Mesodermal cell (in vitro differentiated cells): ENCODE results near the gene STAM.
A peak's percentile ranks its signal among the peaks of the same experiment; 100 is the strongest.
"Not testable (repeated sequence)": the region's sequence is repeated elsewhere in the genome, so short reads cannot be mapped to it uniquely, and the experiment has no call there.

ENCODE experiments used
- H3K27ac ChIP-seq: 2 replicates; pipeline ENCODE4 v1.7.0; 2013; ENCODE audit warnings: mild to moderate bottlenecking, low read depth, low read length, moderate library complexity; ENCODE audit not compliant: severe bottlenecking
- H3K36me3 ChIP-seq: 2 replicates; pipeline ENCODE4 v1.7.1; 2013; ENCODE audit warnings: mild to moderate bottlenecking, low read length, moderate library complexity; ENCODE audit not compliant: control insufficient read depth, insufficient read depth
- H3K4me1 ChIP-seq: one replicate; pipeline ENCODE4 v1.7.1; 2013; ENCODE audit warnings: mild to moderate bottlenecking, low read length; ENCODE audit not compliant: insufficient read depth, control insufficient read depth, poor library complexity, severe bottlenecking
- H3K4me3 ChIP-seq: 2 replicates; pipeline ENCODE4 v1.7.0; 2013; ENCODE audit warnings: low read length, control low read depth, mild to moderate bottlenecking; ENCODE audit not compliant: insufficient read depth, poor library complexity, severe bottlenecking; ENCODE audit errors: extremely low read depth
- H3K9me3 ChIP-seq: 2 replicates; pipeline ENCODE4 v1.7.1; 2013; ENCODE audit warnings: mild to moderate bottlenecking, low read length, moderate library complexity; ENCODE audit not compliant: control insufficient read depth
- WGBS, 2 experiments: methylation state at CpG; one replicate each; pipeline ENCODE4 v1.1.5; 2013; ENCODE audit warnings: missing lambda C conversion rate in 2 of 2; ENCODE audit not compliant: insufficient coverage in 2 of 2; 5-methylcytosine and 5-hydroxymethylcytosine counted together

Gene STAM

GRCh38 chr10:17617031-17617911 lies 26.7 kb upstream of the STAM start, which contains the start of gene HACD1:
Gene HACD1 (minus strand): TSS chr10:17617374. CDS start chr10:17617339, 35 bp downstream.
- WGBS, 2 experiments, result 1% methylated on average over 66 of the region's 92 CpGs
- Histone ChIP-seq H3K4me1 (no peaks in the 10 kb centered on the region), H3K9me3 (no peaks in the 10 kb centered on the region), H3K36me3 (peaks cover 19% of the 10 kb centered on the region), H3K4me3 (peak within 1 kb of the TSS; percentile 71), H3K27ac (peak within 1 kb of the TSS; percentile 76)

DNA sequence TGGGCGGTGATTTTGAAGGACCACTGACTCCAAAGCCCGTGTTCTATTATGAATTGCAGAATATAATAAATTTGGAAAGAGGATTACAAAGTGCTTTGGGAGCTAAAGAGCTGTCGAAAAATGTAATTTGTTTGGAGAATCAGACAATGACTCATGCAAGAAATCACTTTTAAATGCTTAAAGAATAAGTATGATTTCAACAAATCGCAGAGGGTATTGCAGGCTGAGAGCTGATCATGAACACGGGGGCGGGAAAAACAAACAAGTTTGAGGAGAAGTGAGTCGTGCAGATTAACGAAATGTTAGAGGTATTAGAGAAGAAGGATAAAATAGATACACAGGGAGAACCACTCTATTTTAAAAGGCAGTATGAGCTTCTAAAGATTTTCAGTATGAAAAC lies 21.9 kb upstream of the STAM start:
- Histone ChIP-seq H3K27ac (no peak overlapping the region), H3K4me3 (no peak overlapping the region), H3K9me3 (no peaks in the 10 kb centered on the region), H3K4me1 (no peaks in the 10 kb centered on the region), H3K36me3 (no peaks in the 10 kb centered on the region)
- 91 to 95% methylated on average over 4 to 7 of the region's 8 CpGs for WGBS, 2 experiments

GRCh38 chr10:17624996-17625395 lies 19.0 kb upstream of the STAM start:
- no peak overlapping the region for H3K4me3 ChIP-seq
- WGBS, 2 experiments, result 82 to 94% methylated on average over 3 of the region's 3 CpGs
- no peaks in the 10 kb centered on the region for H3K9me3 ChIP-seq
- H3K27ac ChIP-seq, result no peak overlapping the region
- H3K36me3 ChIP-seq, result no peaks in the 10 kb centered on the region
- H3K4me1 ChIP-seq, result no peaks in the 10 kb centered on the region

DNA sequence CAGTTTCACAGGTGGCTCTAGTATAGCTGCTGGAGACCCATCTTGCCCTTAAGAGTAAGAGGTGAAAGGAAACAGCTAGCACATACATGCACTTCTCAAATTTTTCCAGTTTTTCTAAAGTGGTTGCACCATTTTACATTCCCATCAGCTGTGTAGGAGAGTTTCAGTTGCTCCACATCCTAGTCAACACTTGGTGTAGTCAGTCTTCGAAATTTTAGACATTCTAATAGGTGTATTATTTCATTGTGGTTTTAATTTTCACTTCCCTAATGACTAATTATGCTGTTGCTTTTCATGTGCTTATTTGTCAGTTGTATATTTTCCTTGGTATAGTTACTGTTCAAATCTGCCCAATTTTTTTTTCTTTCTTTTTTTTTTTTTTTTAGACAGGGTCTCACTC lies 17.3 kb upstream of the STAM start:
- WGBS, 2 experiments, result no CpG with 5 or more reads among the region's 1 CpG

DNA sequence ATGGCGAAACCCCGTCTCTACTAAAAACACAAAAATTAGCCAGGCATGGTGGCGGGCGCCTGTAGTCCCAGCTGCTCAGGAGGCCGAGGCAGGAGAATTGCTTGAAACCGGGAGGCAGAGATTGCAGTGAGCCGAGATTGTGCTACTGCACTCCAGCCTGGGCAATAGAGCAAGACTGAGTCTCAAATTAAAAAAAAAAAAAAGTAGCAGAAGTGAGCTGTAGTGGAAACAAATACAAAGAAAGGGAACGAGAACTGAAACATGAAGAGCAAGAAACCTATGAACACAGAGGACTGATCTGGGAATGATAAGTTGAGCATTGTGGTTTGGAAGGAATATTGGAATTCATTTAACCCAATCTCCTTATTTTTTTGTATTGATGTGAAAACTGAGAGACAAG lies 11.4 kb upstream of the STAM start:
- not testable (repeated sequence) for H3K4me3 ChIP-seq, H3K4me1 ChIP-seq, H3K9me3 ChIP-seq, H3K27ac ChIP-seq, H3K36me3 ChIP-seq
- 84 to 93% methylated on average over 8 of the region's 8 CpGs for WGBS, 2 experiments

More for the DNA sequence above, 17.3 kb upstream of the STAM start:
- Histone ChIP-seq H3K4me3 (no peak overlapping the region), H3K4me1 (no peaks in the 10 kb centered on the region), H3K27ac (no peak overlapping the region), H3K36me3 (no peaks in the 10 kb centered on the region), H3K9me3 (no peaks in the 10 kb centered on the region)

DNA sequence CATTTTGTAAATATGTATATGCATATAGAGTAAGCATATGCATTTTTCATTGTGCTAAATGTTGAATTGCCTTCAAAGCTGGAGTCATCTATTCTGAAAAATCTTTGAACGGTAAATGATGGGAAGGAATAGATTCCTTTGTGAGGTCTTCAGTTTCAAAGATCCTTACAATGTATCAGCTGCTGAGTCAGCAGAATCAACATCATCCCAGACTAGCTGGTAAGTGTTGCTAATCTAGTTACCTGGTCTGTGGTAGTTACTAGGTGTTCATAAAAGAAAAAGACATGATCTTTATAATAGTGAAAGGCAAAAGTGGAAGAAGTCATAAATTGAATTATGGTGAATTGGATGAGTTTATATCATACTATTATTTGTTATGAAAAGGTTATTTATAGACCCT lies 10.6 kb upstream of the STAM start:
- no peak overlapping the region for H3K4me3 ChIP-seq
- no peaks in the 10 kb centered on the region for H3K36me3 ChIP-seq
- no peaks in the 10 kb centered on the region for H3K4me1 ChIP-seq
- H3K9me3 ChIP-seq, result no peaks in the 10 kb centered on the region
- no peak overlapping the region for H3K27ac ChIP-seq
- WGBS, 2 experiments, result 100% methylated on average over 1 of the region's 1 CpG; no CpG with 5 or more reads in 1 of the 2 experiments

- Histone ChIP-seq H3K9me3 (peaks cover 4% of the 10 kb centered on the region), H3K27ac (no peak overlapping the region), H3K4me1 (no peaks in the 10 kb centered on the region), H3K36me3 (peaks cover 3% of the 10 kb centered on the region), H3K4me3 (no peak overlapping the region)
- WGBS, 2 experiments, result 95 to 98% methylated on average over 4 to 5 of the region's 5 CpGs
Observed at GRCh38 chr10:17637869-17638268, 6.1 kb upstream of the STAM start.

- no peak overlapping the region for H3K27ac ChIP-seq
- H3K9me3 ChIP-seq, result peaks cover 4% of the 10 kb centered on the region
- peaks cover 3% of the 10 kb centered on the region for H3K36me3 ChIP-seq
- 93 to 100% methylated on average over 1 to 3 of the region's 4 CpGs for WGBS, 2 experiments
- H3K4me3 ChIP-seq, result no peak overlapping the region
- no peaks in the 10 kb centered on the region for H3K4me1 ChIP-seq
Observed at GRCh38 chr10:17640331-17640816, 3.6 kb upstream of the STAM start.

GRCh38 chr10:17643339-17643754 lies 604 bp upstream of the STAM start:
- peaks cover 5% of the 10 kb centered on the region for H3K4me1 ChIP-seq
- peaks cover 4% of the 10 kb centered on the region for H3K9me3 ChIP-seq
- H3K36me3 ChIP-seq, result peaks cover 23% of the 10 kb centered on the region
- peak overlapping the region; percentile 97 for H3K4me3 ChIP-seq
- H3K27ac ChIP-seq, result peak overlapping the region; percentile 100
- 0% methylated on average over 10 to 12 of the region's 13 CpGs for WGBS, 2 experiments

DNA sequence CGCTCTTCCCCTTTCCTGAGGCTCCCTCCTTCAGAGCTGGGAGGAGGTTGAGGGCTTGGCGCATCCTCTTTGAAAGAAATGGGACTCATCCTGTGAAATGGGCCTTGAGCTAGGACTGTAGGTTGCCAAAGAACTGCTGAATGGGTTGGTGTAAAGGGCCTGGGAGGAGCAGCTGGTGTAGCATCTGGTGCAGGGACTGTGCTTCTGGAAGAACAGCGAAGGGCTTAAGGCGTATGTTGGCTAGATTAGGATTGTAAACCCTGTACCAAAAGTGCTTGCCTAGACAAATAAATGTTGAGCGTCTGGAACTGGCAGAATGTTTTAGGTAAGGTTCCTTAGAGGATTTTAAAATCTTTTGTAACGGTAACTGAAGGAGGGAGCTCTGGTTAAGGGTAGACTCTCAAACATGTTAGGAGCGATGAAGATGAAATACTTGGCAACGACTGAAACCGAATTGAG lies 563 bp downstream of the STAM start:
- H3K4me3 ChIP-seq, result peak overlapping the region; percentile 97
- peaks cover 30% of the 10 kb centered on the region for H3K36me3 ChIP-seq
- H3K4me1 ChIP-seq, result peaks cover 5% of the 10 kb centered on the region
- H3K9me3 ChIP-seq, result peaks cover 4% of the 10 kb centered on the region
- peak overlapping the region; percentile 100 for H3K27ac ChIP-seq
- 1 to 2% methylated on average over 7 to 9 of the region's 9 CpGs for WGBS, 2 experiments
